HG03342 (cell line): ENCODE results near the gene PNMA8C.

Experiments used
- ATAC-seq: cut with Tn5 transposase; IDR thresholded peaks from one replicate; pipeline ENCODE4 v1.9.1; 2021; ENCODE audit warnings: mild to moderate bottlenecking, moderate library complexity; ENCODE audit not compliant: unreplicated experiment

Gene PNMA8C

GRCh38 chr19:46428239-46429135 is at the start of gene PNMA8C:
Gene PNMA8C, minus strand, starts transcription at chr19:46428936. Its CDS starts 577 bp downstream, at chr19:46428359.
- no peak for ATAC-seq

GRCh38 chr19:46475986-46476385 is 47.2 kb upstream of the PNMA8C start:
- ATAC-seq: no peak

- ATAC-seq: no peak
Observed at GRCh38 chr19:46474211-46474610, 45.5 kb upstream of the PNMA8C start.

- no peak for ATAC-seq
Observed at GRCh38 chr19:46472592-46472991, 43.9 kb upstream of the PNMA8C start.

- no peak for ATAC-seq
Observed at GRCh38 chr19:46471811-46472543, 43.2 kb upstream of the PNMA8C start.

GRCh38 chr19:46471116-46471733 is 42.5 kb upstream of the PNMA8C start, which contains the start of gene PNMA8A:
Gene PNMA8A, minus strand, starts transcription at chr19:46471563. Its CDS starts 528 bp downstream, at chr19:46471035.
- ATAC-seq: no peak

GRCh38 chr19:46470376-46470775 is 41.6 kb upstream of the PNMA8C start:
- no peak for ATAC-seq

- no peak for ATAC-seq
Observed at GRCh38 chr19:46469541-46470185, 40.9 kb upstream of the PNMA8C start.

- ATAC-seq: no peak
Observed at GRCh38 chr19:46466536-46467196, 37.9 kb upstream of the PNMA8C start.

GRCh38 chr19:46463516-46463915 is 34.8 kb upstream of the PNMA8C start:
- no peak for ATAC-seq

- ATAC-seq: no peak
Observed at GRCh38 chr19:46461537-46461936, 32.8 kb upstream of the PNMA8C start.

GRCh38 chr19:46460981-46461380 is 32.2 kb upstream of the PNMA8C start:
- ATAC-seq: no peak

- ATAC-seq: no peak
Observed at GRCh38 chr19:46460055-46460454, 31.3 kb upstream of the PNMA8C start.

GRCh38 chr19:46456930-46457329 is 28.2 kb upstream of the PNMA8C start:
- ATAC-seq: no peak

GRCh38 chr19:46454244-46454643 is 25.5 kb upstream of the PNMA8C start:
- no peak for ATAC-seq

- ATAC-seq: no peak
Observed at GRCh38 chr19:46453661-46454060, 24.9 kb upstream of the PNMA8C start.

- ATAC-seq: no peak
Observed at GRCh38 chr19:46452186-46452585, 23.4 kb upstream of the PNMA8C start.

- no peak for ATAC-seq
Observed at GRCh38 chr19:46451352-46451751, 22.6 kb upstream of the PNMA8C start.

GRCh38 chr19:46450737-46451136 is 22.0 kb upstream of the PNMA8C start:
- no peak for ATAC-seq

- no peak for ATAC-seq
Observed at GRCh38 chr19:46449228-46449627, 20.5 kb upstream of the PNMA8C start.
